Measurements from ENCODE around the gene PHACTR3.
A peak's percentile ranks its signal among the peaks of the same experiment; 100 is the strongest.

The PHACTR3 gene

DNA sequence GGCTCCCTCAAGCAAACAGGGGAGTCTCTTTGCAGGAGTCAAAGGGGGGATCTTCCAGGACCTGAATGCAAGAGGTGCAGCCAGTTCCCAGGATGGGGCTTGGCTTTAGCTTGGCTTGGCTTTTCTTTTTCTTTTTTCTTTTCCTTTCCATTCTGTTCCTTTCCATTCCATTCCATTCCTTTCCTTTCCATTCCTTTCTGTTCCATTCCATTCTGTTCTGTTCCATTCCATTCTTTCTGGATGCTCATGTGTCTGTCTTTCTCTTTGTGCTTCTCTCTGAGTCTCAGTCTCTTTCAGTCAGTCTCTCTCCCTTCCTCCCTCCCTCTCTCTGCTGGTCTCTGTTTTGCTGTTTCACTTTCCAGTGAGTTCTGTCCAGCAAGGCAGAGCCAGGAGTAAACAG lies 163.3 kb downstream of the PHACTR3 start:
- DNase-seq: no peak

DNA sequence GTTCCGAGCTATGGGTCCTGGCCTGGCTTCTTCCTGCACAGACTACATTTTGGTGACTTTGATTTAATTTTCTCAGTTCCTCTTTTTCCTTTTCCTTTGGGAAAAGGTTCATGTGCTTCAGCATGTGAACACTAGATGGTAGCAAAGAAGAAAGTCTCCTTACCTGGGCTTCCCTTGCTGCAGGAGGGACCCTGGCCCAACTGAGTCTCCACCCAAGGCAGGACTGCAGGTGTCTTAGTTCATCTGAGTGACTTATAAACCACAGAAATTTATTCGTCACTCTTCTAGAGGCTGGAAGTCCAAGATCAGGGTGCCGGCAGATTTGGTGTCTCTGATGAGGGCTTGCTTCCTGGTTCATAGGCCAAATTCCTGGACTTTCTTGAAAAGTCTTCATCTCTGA lies 165.9 kb downstream of the PHACTR3 start:
- DNase-seq: peak; percentile 1

DNA sequence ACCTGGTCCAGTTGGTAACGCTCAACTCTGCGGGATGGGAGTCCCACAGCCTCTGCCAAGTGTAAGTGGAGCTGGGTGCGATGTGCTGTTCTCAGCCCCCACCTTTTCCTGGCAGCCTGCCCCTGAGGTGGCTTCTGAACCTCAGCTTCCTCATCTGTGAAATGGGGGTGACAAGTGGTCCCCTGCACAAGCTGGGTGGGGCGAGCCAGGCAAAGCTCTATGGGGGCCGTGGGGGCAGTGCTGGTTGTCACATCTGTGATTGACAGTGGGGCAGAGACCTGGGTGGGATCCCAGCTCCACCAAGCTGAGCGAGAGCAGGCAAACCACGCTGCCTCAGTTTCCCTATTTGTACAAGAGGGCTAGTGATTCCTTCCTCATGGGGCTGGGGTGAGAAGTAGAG lies 166.5 kb downstream of the PHACTR3 start:
- DNase-seq: no peak

DNA sequence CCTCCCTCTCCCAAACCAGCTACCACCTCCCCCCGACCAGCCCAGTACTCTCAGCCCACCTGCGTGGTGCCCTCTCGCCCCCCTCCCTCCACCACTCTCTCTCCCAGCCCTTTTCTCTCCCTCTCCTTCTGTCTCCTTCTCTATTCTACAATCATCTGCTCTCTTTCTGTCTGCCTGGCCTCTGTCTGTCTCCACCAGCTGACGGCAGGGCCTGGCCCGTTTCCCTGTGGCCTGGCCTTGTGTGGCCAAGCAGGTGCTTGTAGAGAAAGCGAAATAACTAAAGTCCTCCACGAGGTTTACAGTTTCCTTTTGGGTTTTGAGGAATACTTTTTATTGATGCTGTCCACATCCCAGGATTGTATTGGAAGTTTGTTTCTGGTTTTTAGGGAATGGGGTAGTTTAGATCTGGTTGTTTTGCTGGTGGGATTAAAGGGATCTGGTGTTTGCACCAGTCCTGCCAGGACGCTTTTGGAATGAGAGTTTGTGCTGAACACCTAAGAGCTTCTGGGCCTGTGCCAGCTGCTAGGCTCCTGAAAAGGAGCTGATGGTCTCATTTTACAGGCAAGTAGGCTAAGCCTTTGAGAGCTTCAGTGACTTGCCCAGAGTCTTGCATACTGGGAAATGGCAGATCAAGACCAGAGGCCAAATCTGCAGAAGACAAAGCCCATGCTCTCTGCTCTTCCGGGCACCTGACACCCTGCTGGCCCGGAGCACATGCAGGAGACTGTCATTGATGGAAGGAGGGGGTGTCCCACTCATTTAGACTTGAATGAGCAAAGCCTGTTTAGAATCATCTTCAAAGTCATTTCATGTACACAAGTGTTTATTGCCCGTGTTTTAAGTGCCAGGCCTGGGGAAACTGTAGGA lies 167.4 kb downstream of the PHACTR3 start:
- peak; percentile 88 for DNase-seq

DNA sequence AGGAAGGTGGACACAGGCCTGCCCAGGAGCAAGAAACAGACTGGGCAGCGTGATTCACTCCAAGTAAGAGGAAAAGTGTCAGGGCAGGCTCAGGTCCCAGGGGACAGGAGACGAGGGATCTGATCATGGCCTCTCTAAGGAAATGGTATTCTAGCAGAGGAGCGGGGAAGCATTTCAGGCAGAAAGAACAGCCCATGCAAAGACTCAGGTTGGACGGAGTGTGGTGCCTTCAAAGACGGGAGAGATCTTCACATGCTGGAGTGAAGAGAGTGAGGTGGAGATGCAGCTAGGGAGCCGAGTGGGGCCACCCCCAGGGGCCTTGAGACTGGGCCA lies 168.0 kb downstream of the PHACTR3 start:
- no peak for DNase-seq

DNA sequence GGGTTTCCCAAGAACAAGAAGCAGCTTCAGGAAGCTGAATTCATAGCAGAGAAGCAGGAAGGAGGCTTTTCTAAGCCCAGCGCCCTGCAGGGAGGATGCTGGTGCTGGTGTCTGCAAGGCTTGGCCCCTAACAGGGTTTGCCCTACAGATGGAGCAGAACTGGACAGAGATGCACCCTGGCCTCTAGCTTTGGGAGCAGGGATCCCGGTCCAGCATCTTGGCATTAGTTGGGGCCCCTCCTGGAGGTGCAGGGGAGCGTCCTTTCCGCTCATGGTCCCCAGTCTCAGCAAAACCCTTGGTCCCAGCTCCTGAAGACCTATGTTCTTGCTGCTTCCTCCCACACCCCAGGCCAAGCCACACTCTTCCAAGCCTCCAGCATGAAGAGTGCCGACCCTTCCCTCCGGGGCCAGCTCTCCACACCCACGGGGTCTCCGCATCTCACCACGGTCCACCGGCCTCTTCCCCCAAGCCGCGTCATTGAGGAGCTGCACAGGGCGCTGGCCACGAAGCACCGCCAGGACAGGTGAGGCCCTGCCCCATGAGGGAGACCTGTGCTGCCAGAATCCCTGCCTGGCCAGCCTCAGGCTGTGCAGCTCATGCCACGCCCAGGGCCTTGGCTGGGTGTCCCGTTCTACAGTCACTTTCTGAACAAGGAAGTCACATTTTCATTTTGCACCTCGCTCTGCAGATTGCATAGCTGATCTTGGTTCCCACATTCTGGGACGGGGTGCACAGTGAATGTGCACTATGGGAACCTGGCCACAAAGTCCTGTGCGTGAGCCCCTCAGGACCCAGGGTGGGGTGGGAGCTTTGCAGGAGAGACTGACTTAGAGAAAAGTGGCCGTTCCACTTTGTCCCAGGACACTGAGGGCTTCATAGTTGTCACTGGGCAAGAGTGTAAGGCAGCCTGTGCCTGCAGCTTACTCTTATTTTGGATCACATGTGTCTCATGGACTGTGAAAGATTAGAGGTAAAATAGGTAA lies 168.9 kb downstream of the PHACTR3 start:
- DNase-seq: no peak

DNA sequence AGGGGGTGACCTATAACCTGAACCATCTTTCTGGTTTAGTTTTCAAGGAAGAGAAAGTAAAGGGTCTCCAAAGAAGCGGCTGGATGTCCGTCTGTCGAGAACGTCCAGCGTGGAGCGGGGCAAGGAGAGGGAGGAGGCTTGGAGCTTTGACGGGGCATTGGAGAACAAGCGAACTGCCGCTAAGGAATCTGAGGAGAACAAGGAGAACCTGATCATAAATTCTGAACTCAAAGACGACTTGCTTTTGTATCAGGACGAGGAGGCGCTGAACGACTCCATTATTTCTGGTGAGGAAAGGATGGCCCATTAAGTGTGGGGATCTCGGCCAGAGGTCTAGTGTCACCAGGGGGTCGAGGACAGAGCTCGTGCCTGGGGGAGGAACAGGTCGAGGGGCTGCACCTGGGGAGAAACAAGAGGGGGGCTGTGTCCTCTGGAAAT lies 169.9 kb downstream of the PHACTR3 start:
- no peak for DNase-seq

DNA sequence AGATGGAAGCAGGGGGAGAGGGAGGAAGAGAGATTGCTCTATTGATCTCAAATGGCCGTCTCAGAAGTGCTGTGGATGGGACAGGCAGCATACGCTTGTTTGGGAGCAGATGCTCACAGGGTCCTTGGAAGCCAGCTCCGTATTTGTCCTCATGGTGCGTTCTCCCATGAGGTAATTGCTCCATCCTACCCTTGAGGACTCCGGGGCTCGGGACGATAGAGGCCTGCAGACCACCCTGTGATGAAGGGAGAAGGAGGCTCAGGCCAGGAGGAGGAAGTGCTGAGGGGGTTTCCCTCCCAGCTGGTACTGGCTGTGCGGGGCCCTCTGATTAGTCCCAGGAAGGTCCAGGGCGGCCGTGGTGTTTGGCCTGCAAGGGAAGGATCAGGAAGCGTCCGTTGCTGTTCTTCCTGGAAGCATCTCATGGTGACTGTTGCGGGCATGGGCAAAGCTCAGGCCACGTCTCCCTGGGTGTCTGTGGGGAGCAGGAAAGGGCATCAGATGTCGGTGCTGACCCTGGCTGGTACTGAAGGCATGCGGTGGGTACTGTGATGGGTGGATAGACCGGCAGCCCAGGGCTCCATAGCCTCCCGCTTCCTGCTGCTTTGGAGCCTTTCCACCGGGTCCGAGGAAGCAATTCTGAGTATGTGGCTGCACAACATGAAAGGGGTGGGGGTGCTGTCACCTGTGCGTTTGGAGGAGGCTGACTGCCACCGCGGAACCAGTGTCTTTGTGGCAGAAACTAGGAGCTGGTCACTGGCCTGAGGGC lies 170.8 kb downstream of the PHACTR3 start:
- no peak for DNase-seq

DNA sequence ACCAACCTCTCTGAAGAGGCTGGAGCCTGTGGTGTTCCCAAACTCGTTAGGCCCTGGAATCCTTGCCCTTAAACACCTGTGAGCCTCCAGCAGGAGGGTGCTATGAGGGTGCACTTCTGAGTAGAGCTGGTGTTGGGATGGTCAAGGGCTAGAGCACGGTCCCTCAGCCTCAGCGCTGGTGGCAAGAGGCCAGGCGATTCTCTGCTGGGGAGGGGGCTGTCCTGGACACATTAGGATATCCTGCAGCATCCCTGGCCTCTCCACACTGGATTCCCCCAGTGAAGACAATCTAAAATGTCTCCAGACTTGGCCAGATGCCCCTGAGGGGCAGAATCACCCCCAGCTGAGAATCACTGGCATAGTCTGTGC lies 171.3 kb downstream of the PHACTR3 start:
- DNase-seq: no peak

DNA sequence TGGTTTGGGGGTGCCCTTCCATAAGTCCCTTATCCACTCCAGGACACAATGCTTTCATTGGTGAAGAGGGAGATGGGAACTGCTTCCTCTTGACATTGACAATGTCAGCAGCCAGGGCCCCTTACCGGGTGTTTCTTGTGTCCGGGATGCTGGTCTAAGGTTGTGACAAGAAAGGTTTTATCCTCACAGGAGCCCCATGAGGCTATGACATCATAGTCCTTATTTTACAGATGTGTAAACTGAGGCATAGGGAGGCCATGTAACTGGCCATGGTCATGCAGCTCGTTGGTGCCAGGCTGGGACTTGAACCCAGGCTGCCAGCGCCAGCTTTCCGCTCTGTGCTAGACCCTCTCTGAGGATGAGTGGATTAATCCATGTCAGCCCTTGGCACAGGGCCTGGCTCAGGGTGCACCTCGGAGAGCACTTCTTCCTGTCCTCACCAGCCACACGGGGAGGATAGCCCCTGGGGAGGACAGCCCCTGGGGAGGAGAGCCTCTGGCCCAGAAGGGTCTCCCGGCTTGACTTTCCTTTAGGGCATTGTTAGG lies 171.8 kb downstream of the PHACTR3 start:
- no peak for DNase-seq

DNA sequence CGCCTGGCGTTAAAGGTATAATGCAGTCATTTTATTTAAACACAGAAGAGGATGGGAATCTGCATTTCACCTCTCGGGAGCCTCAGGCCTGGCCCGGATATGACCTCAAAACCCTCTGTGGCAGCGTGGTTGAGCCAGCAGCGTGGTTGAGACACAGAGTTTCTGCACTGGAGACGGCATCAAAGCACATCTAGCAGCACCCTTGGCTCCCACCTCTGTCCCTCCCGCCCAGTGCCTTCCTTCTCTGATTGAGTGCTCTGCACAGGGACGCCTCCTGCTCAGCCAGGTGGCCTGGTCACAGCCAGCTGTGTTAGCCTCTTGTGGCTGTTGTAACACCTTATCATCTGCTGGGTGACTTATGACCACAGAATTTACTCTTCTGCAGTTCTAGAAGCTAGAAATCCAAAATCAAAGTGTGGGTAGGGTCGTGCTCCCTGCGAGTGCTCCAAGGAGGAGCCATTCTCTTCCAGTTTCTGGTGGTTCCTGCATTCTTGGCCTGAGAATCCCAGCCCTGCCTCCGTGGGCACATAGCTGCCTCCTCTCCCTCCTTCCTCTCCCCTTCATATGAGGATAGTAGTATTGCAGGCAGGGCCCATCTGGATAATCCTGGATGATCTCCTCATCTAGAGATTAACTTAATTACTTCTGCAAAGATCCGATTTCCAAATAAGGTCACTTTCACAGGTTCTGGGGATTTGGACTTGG lies 172.4 kb downstream of the PHACTR3 start:
- no peak for DNase-seq

DNA sequence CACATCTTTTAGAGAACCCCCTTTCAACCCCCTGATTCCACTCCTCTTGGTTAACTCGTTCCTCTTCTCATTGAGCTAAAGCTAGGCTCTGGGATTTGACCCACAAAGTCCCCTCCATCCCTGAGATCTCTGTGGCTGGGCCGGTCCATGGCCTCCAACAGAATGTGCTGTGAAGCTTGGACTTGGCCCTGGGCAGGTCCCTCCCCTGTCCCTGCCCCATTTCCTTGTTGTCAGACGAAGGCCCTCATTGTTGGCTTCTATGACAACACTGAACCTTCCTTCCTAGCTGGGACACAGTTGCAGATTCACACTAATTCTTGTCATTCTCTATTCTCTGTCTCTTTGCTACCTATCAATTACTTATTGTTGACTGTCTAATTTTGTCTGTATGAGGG lies 173.0 kb downstream of the PHACTR3 start:
- DNase-seq: no peak

DNA sequence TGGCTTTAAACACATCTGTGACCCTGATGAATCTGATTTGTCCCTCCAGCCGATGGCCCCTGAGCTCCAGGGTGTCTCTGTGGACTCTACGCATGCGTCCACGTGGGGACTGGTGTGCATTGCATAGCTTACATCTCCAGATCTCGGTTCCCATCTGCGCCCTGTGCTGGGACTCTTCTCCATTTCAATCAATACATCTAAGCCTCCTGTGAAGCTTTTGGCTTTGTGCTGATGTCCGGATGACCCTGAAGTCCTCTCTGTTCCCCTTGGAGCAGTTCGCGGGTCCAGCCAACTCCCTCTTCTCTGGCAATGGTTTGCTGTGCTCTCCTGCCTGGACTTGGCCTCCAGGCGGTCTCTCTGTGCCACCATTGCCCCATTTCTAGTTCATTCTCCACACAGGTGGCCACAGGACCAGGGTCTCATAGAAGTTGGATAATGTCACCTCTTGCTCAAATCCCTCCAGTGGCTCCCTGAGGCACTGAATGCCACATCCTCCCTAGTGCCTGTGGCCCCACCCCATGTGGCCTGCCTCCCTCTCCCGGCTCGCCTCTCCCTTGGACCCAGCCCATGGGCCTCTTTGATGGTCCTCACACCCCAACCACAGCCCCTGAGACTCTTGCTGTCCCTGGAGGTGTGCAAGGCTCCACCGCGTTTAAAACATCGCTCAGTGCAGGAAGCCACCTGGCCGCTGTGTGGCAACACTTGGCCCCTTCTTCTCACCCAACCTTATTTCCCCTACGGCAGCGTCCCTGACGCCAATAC lies 173.7 kb downstream of the PHACTR3 start:
- no peak for DNase-seq

DNA sequence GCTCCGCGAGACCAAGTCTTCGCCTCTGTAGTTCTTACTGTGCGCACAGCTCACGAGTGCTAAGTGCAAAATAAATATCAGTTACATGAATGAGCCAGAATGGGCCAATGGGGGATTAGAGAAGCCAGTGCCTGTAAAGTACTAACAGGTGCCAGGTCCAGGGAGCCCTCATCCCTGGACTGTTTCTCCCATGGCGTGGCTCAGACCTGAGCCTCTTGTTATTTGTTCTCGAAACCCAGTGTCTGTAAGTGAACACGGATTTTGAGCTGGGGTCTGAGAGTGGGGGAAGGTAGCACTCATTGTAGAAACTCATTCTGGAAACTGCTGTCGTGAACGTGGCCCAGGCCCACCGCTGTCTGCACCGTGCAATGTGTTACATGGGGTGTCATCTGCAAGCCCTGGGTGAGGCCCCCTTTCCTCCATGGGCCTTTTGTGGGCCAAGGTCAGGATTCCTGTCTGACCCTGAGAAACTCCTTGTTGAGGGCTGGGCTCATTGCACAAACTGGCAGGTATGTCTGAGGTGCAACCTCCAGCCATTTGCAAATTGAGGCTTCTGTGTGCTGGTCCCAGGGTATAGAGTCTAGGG lies 174.4 kb downstream of the PHACTR3 start:
- DNase-seq: no peak

DNA sequence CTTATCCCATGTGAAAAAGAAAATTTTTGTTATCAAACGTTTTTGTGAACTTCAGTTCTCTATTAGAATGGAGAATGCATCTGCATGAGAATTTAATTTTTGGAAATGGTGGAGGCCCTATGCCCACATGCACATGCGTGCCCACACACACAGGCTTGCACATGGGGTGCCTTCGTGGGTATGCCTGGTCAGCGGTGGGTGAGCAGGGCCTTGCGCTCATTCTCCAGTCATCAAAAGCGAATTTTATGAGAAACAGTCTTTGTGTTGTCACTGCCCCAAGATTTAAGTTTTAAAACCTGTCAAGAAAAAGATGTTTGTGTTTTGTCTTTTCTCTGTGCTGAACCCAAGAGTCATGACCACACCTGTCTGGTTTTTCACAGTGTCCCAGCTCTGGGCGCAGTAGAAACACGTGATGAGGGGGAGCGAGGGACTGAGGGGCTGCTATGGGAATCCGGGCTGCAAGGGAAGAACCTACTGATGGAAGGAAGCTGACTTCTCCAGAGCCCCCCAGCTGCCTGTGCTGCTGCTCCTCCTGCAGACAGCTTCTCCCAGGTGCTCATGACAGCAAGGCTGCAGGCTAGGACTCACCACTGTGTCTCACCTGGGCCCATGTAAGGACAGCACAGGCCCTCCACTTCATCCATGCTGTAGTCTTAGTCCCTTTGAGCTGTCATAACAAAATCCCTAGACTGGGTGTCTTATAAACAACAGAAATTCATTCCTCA lies 175.5 kb downstream of the PHACTR3 start:
- no peak for DNase-seq

DNA sequence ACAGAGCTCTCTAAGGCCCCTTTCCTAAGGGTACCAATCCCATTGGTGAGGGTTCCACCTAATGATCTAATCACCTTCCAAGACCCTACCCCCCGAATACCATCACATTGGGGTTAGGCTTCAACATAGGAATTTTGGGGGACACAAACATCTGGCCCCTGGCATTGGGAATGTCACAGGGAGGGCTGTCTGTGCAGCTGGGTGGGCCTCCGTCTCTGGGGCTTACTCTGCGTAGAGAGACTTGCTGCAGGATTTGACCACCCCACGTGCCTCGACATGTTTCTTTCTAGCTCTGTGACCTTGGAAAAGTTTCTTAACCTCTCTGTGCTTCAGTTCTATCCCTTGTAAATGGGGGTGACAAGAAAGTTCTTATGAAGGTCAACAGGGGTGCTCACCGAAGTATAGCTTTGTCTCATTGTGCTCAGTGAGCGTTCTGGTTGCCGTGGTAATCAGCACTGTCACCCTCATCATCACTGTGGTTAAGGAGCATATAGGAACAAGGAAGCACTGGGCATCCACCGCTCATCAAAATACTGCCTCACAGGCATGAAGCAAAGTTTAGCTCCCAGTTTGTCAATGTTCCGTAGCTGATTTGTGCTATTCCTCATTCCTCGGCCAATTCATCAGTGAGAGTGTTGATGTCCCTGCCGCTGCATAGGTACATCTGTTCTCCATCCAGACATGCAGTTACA lies 176.3 kb downstream of the PHACTR3 start:
- DNase-seq: no peak

DNA sequence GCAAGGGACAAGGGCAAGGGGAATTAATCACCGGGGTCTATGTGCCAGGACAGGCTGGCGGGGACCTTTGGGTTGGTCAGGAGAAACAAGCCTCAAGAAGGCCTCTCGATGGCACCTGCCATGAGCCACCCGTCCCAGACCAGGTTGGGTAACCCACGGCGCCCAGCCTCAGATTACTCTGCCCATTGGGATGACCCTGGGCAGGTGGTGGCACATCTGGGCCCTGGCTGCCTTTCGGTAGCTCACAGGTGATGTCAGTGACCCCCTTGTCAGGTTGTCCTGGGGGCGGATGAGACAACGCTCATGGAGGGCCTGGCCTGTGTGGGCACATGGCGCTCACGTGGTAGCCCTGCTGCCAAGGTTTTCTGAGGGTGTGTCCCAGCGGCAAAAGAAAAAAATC lies 176.9 kb downstream of the PHACTR3 start:
- no peak for DNase-seq

DNA sequence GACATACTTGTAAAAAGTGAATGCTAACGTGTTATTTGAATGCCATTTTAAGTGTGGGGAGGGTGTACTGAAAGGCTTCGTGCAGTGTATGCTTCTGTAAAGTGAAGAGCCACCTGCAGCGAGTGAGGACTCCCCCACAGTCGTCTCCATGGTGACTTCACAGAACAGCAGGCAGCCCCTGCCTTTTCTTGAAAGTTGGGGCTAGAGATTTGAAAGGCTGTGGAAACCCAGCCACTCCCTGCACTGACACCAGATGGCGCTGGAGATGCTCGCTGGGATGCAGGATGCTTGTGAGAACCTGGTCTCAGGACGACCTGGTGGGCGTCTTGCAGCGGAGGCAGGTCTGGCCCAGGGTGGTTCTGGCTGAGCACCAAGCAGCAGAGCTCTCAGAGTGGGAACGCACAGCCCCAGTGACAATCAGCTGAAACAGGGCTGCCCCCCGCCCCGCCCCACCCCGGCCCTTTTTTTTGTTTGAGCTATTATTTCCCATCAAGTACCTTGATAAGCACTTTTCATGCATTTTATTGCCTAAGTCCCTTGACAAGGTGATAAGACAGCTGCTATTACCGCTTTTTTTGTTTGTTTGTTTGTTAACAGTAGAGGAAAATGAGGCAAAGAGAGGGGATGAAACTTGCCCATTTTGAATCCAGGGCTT lies 178.8 kb downstream of the PHACTR3 start:
- DNase-seq: peak; percentile 32

DNA sequence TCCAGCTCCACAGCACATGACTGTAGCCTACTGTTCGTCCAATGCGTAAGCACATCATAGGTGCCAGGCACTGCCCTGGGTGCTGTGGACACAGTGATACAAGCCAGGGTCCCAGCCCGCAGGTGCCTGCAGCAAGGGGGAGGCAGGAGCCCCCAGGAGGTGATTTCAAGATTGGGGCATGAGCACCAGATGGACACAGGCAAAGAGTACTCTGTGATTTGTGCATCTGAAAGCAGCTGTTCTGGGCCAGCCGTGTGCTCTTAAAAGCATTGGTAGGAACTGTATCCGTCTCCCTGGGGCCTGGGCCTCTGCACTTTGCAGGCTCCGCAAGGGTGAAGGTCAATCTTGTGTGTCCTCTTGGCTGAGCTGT lies 179.3 kb downstream of the PHACTR3 start:
- no peak for DNase-seq

Data from NCI-H2029 treated with DMSO at 0.1 percent for 48 hours (cell line).